Ishikawa (cell line): ENCODE measurements around the gene HOXB1.

Experiments
- CEBPB ChIP-seq: IDR thresholded peaks from 2 replicates; pipeline ENCODE4 v1.6.1; 2012
- CREB1 ChIP-seq: IDR thresholded peaks from 2 replicates; pipeline ENCODE4 v1.6.1; 2012; ENCODE audit warnings: low read depth
- EGR1 ChIP-seq: IDR thresholded peaks from 2 replicates; pipeline ENCODE4 v1.6.1; 2012
- EP300 ChIP-seq: IDR thresholded peaks from 2 replicates; pipeline ENCODE4 v1.6.1; 2012; ENCODE audit warnings: borderline replicate concordance
- FOXM1 ChIP-seq: IDR thresholded peaks from 2 replicates; pipeline ENCODE4 v1.6.1; 2012; ENCODE audit warnings: low read depth, borderline replicate concordance
- MAX ChIP-seq: IDR thresholded peaks from 2 replicates; pipeline ENCODE4 v1.6.1; 2012
- NFIC ChIP-seq: IDR thresholded peaks from 2 replicates; pipeline ENCODE4 v1.6.1; 2012
- RAD21 ChIP-seq: IDR thresholded peaks from 2 replicates; pipeline ENCODE4 v1.6.1; 2012; ENCODE audit warnings: low read depth
- TAF1 ChIP-seq: IDR thresholded peaks from 2 replicates; pipeline ENCODE4 v1.6.1; 2012; ENCODE audit warnings: low read depth, mild to moderate bottlenecking
- TCF12 ChIP-seq: IDR thresholded peaks from 2 replicates; pipeline ENCODE4 v1.6.1; 2012; ENCODE audit warnings: low read depth
- TEAD4 ChIP-seq: IDR thresholded peaks from 2 replicates; pipeline ENCODE4 v1.6.1; 2012
- USF1 ChIP-seq: IDR thresholded peaks from 2 replicates; pipeline ENCODE4 v1.6.1; 2012
- YY1 ChIP-seq: IDR thresholded peaks from 2 replicates; pipeline ENCODE4 v1.6.1; 2012; ENCODE audit warnings: low read depth
- ZBTB7A ChIP-seq: IDR thresholded peaks from 2 replicates; pipeline ENCODE4 v1.6.1; 2012; ENCODE audit warnings: low read depth
- TF ChIP-seq, protein P1 (sequence below): IDR thresholded peaks from 2 replicates; pipeline ENCODE4 v1.6.1; 2012; ENCODE audit warnings: low read depth, mild to moderate bottlenecking

Gene HOXB1

DNA sequence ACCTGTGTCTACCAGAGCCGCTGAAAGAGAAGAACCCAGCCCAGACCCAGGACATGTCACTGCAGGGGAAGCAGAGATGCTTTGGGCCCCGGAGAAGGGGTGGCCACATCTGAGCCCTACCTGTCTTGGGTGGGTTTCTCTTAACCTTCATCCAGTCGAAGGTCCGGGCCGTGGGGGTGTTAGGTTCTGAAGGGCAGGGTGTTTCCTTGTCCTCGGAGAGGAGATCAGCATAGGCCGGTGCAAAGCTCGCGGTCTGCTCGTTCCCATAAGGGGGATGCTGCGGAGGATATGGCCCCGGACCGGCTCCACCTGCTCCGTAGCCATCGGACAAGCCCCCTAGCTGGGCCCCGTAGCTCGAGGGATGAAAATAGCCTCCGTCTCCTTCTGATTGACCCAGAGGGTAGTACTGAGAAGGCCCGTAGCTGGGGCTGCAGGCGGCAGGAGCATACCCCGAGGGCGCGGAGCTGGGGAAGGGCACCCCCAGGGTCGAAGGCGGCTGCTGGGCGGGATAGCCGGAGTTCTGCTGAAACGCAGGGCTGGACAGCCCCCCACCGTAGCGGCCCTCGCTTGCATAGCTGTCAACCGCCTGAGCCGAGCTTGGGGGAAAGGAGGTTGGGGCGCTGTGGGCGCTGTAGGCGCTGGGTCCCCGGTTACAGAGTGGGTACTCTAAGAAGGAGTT, 464 bp downstream of the HOXB1 start:
- no peak for TF ChIP-seq EGR1
- TF ChIP-seq NFIC, result no peak
- TF ChIP-seq TAF1, result no peak

- TF ChIP-seq TCF12, result no peak
- TF ChIP-seq MAX, result no peak
- TF ChIP-seq RAD21, result no peak
- TF ChIP-seq TEAD4, result no peak
- no peak for TF ChIP-seq CEBPB
- TF ChIP-seq YY1, result no peak
- no peak for TF ChIP-seq EP300
- no peak for TF ChIP-seq CREB1
- no peak for TF ChIP-seq FOXM1
- TF ChIP-seq ZBTB7A, result no peak
- TF ChIP-seq TAF1, result no peak
- no peak for TF ChIP-seq NFIC
- no peak for TF ChIP-seq EGR1
- no peak for TF ChIP-seq USF1
- TF ChIP-seq, protein P1, sequence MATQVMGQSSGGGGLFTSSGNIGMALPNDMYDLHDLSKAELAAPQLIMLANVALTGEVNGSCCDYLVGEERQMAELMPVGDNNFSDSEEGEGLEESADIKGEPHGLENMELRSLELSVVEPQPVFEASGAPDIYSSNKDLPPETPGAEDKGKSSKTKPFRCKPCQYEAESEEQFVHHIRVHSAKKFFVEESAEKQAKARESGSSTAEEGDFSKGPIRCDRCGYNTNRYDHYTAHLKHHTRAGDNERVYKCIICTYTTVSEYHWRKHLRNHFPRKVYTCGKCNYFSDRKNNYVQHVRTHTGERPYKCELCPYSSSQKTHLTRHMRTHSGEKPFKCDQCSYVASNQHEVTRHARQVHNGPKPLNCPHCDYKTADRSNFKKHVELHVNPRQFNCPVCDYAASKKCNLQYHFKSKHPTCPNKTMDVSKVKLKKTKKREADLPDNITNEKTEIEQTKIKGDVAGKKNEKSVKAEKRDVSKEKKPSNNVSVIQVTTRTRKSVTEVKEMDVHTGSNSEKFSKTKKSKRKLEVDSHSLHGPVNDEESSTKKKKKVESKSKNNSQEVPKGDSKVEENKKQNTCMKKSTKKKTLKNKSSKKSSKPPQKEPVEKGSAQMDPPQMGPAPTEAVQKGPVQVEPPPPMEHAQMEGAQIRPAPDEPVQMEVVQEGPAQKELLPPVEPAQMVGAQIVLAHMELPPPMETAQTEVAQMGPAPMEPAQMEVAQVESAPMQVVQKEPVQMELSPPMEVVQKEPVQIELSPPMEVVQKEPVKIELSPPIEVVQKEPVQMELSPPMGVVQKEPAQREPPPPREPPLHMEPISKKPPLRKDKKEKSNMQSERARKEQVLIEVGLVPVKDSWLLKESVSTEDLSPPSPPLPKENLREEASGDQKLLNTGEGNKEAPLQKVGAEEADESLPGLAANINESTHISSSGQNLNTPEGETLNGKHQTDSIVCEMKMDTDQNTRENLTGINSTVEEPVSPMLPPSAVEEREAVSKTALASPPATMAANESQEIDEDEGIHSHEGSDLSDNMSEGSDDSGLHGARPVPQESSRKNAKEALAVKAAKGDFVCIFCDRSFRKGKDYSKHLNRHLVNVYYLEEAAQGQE, result no peak
Measured at GRCh38 chr17:48529683-48530009, 1.2 kb downstream of the HOXB1 start.

DNA sequence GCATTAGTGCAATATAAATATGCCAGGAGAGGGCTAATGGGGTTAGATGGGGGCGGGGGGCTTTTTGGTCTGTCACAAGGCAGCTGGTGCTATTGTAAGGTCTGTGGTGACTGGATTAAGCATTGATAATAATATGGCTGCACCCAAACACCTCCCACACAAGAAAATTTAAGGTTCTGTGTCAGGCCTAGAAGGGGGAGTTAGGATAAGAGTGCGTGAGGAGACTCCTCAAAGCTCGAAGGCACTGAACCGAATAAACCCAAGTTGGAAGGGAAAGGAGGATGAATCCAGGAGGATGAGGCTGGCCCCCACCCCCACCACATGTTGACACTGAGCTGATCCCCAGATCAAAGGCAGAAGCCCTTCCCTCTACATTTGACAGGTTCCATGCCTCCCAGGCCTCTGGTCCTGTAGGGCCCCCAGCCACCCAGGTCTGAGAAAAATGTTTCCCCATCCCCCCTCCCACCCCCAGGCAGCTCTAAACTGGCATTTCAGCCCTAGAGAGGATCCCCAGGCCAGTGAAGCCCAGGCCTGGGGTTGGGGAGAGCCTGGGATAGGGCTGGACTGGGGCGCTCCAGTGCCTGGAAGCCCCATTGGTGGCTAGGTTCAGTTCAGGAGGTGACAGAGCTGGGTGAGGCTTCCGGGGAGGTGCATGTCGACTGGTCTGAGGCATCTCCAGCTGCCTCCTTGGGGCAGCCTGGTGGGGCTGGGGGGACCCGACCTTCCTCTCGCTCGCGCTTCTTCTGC, 1.7 kb downstream of the HOXB1 start:
- no peak for TF ChIP-seq CEBPB
- no peak for TF ChIP-seq MAX
- TF ChIP-seq EGR1, result no peak
- no peak for TF ChIP-seq TAF1
- no peak for TF ChIP-seq TEAD4
- TF ChIP-seq USF1, result no peak
- no peak for TF ChIP-seq RAD21
- TF ChIP-seq CREB1, result no peak
- no peak for TF ChIP-seq YY1
- no peak for TF ChIP-seq NFIC
- TF ChIP-seq EP300, result no peak
- no peak for TF ChIP-seq FOXM1
- TF ChIP-seq TCF12, result no peak

- no peak for TF ChIP-seq ZBTB7A
- no peak for TF ChIP-seq YY1
- TF ChIP-seq MAX, result no peak
- TF ChIP-seq FOXM1, result no peak
- TF ChIP-seq EGR1, result no peak
- TF ChIP-seq TEAD4, result no peak
- TF ChIP-seq, protein P1, result no peak
- no peak for TF ChIP-seq CREB1
- TF ChIP-seq TCF12, result no peak
- no peak for TF ChIP-seq EP300
- TF ChIP-seq RAD21, result no peak
Measured at GRCh38 chr17:48528153-48528935, 2.5 kb downstream of the HOXB1 start.

DNA sequence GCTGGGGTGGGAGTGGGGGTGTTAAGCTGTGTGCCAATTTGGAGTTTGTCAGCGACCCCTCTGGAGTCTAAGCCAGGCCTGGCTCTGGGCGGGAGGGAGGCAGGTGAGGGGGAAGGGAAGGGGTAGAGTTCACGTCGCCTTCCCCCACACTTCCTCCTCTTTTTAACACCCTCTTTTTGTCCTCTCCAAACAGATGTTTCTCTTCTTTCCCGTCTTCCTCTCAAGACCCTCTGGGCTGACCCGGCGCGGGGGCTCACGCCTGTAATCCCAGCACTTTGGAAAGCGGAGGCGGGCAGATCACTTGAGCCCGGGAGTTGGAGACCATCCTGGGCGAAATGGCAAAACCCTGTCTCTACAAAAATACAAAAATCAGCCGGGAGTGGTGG, 3.3 kb downstream of the HOXB1 start:
- TF ChIP-seq CEBPB (no peak), YY1 (no peak), ZBTB7A (no peak), MAX (no peak), USF1 (no peak), TAF1 (no peak), RAD21 (no peak), CREB1 (no peak), NFIC (no peak), FOXM1 (no peak), TEAD4 (no peak), EGR1 (no peak), EP300 (no peak), TCF12 (no peak)
- TF ChIP-seq, protein P1, result no peak
